Liver (tissue), 9 donors: ENCODE data around the gene TMEM63C. TPM values are rescaled to one million over a fixed set of nuclear protein-coding genes. Genes with fewer than 3 reads are reported as not detected.
"Not testable (repeated sequence)": the region's sequence is repeated elsewhere in the genome, so short reads cannot be mapped to it uniquely, and the experiment has no call there.

Experiments used
- DNase-seq: peaks from one replicate; pipeline ENCODE4 v3.0.0-alpha.2; 2017; ENCODE audit warnings: low spot score
- H3K27ac ChIP-seq, 2 donors: one replicate each; pipeline ENCODE4 v1.7.0; 2013; ENCODE audit warnings: inconsistent platforms in 2 of 2, low read length in 2 of 2, control low read depth in 1 of 2, low read depth in 1 of 2, mild to moderate bottlenecking in 1 of 2
- H3K27me3 ChIP-seq, 4 donors: one replicate each; pipeline versions ENCODE4 v1.6.1 to v1.7.0; 2013; ENCODE audit warnings: low read length in 3 of 4, inconsistent platforms in 1 of 4, mild to moderate bottlenecking in 1 of 4, moderate library complexity in 1 of 4; ENCODE audit not compliant: control insufficient read depth in 4 of 4, insufficient read depth in 4 of 4
- H3K36me3 ChIP-seq, 4 donors: one replicate each; pipeline versions ENCODE4 v1.6.1 to v1.7.0; 2013; ENCODE audit warnings: low read length in 3 of 4, mild to moderate bottlenecking in 3 of 4, low read depth in 1 of 4, moderate library complexity in 1 of 4; ENCODE audit not compliant: control insufficient read depth in 4 of 4, insufficient read depth in 3 of 4
- H3K4me1 ChIP-seq, 4 donors: one replicate each; pipeline versions ENCODE4 v1.6.1 to v1.7.0; 2013; ENCODE audit warnings: low read length in 3 of 4, mild to moderate bottlenecking in 3 of 4, moderate library complexity in 1 of 4; ENCODE audit not compliant: control insufficient read depth in 4 of 4, insufficient read depth in 4 of 4
- H3K4me3 ChIP-seq, 3 donors: one replicate each; pipeline versions ENCODE4 v1.6.1 to v1.7.0; 2013; ENCODE audit warnings: low read length in 3 of 3, control low read depth in 1 of 3, low read depth in 1 of 3, mild to moderate bottlenecking in 1 of 3
- H3K9ac ChIP-seq, 2 donors: one replicate each; pipeline ENCODE4 v1.7.0; 2013; ENCODE audit warnings: low read length in 2 of 2, mild to moderate bottlenecking in 2 of 2, moderate library complexity in 2 of 2, control low read depth in 1 of 2, low read depth in 1 of 2
- H3K9me3 ChIP-seq, 4 donors: one replicate each; pipeline versions ENCODE4 v1.6.1 to v1.7.0; 2013; ENCODE audit warnings: low read length in 3 of 4; ENCODE audit not compliant: control insufficient read depth in 4 of 4
- EGR1 ChIP-seq, 2 donors: IDR thresholded peaks; 2 replicates each; pipeline ENCODE4 v1.6.1; 2016 to 2018; ENCODE audit warnings: antibody characterized with exemption in 2 of 2, low read depth in 2 of 2
- FOXA1 ChIP-seq: IDR thresholded peaks from 2 replicates; pipeline ENCODE4 v1.6.1; 2016; ENCODE audit warnings: antibody characterized with exemption
- FOXA2 ChIP-seq: IDR thresholded peaks from 2 replicates; pipeline ENCODE4 v1.6.1; 2016; ENCODE audit warnings: antibody characterized with exemption
- GABPA ChIP-seq, 2 donors: IDR thresholded peaks in 1 of 2; conservative IDR thresholded peaks in 1 of 2; 2 replicates each; pipeline ENCODE4 v1.6.1; 2016; ENCODE audit warnings: antibody characterized with exemption in 2 of 2, mild to moderate bottlenecking in 1 of 2, moderate library complexity in 1 of 2
- HNF4A ChIP-seq, 2 donors: conservative IDR thresholded peaks; 2 replicates each; pipeline ENCODE4 v1.6.1; 2016; ENCODE audit warnings: antibody characterized with exemption in 2 of 2, mild to moderate bottlenecking in 2 of 2
- HNF4G ChIP-seq: IDR thresholded peaks from 2 replicates; pipeline ENCODE4 v1.6.1; 2016; ENCODE audit warnings: antibody characterized with exemption
- JUND ChIP-seq, 2 donors: IDR thresholded peaks; 2 replicates each; pipeline ENCODE4 v1.6.1; 2016; ENCODE audit warnings: antibody characterized with exemption in 2 of 2
- NR2F2 ChIP-seq: IDR thresholded peaks from 2 replicates; pipeline ENCODE4 v1.6.1; 2016; ENCODE audit warnings: antibody characterized with exemption
- RAD21 ChIP-seq, 2 donors: IDR thresholded peaks; 2 replicates each; pipeline ENCODE4 v1.6.1; 2016; ENCODE audit warnings: antibody characterized with exemption in 2 of 2, mild to moderate bottlenecking in 2 of 2
- RXRA ChIP-seq, 2 donors: IDR thresholded peaks; 2 replicates each; pipeline ENCODE4 v1.6.1; 2017 to 2018; ENCODE audit warnings: antibody characterized with exemption in 2 of 2, mild to moderate bottlenecking in 1 of 2
- SP1 ChIP-seq: IDR thresholded peaks from 2 replicates; pipeline ENCODE4 v1.6.1; 2018; ENCODE audit warnings: antibody characterized with exemption, mild to moderate bottlenecking
- TAF1 ChIP-seq: conservative IDR thresholded peaks from 2 replicates; pipeline ENCODE4 v1.6.1; 2016; ENCODE audit warnings: antibody characterized with exemption, mild to moderate bottlenecking
- YY1 ChIP-seq: IDR thresholded peaks from 2 replicates; pipeline ENCODE4 v1.6.1; 2016; ENCODE audit warnings: antibody characterized with exemption, mild to moderate bottlenecking
- WGBS: extraction: QIAGEN DNeasy Blood & Tissue Kit; methylation state at CpG from one replicate; pipeline ENCODE4 v1.1.7; 2013; 5-methylcytosine and 5-hydroxymethylcytosine counted together
- polyA plus RNA-seq, 2 donors: library from polyadenylated mRNA; stranded (reverse) in 1 of 2; unstranded in 1 of 2; fragments of 200-250 nt in 1 of 2; fragments of >200 nt in 1 of 2; fragmentation: Nextera tagmentation in 1 of 2; extraction: Ambion mirVana in 1 of 2; gene quantifications; one replicate each; pipeline versions ENCODE4 v1.2.1 to v1.2.3, GENCODE V29; 2013 to 2015
- total RNA-seq, 2 donors: library from RNA; depleted of rRNA; stranded (reverse); fragments of >200 nt; gene quantifications; one replicate each; pipeline ENCODE4 v1.2.3, GENCODE V29; 2014
- TF ChIP-seq, protein P1 (sequence below): IDR thresholded peaks from 2 replicates; pipeline ENCODE4 v1.6.1; 2016; ENCODE audit warnings: antibody characterized with exemption
- TF ChIP-seq, protein P2 (sequence below): IDR thresholded peaks from 2 replicates; pipeline ENCODE4 v1.6.1; 2016; ENCODE audit warnings: antibody characterized with exemption
- TF ChIP-seq, protein P3 (sequence below): fragments of 150-350 bp; IDR thresholded peaks from 2 replicates; pipeline ENCODE4 v1.5.1; 2017; ENCODE audit warnings: improper control_type of control experiment, low read depth, low read length; ENCODE audit not compliant: missing input control
- TF ChIP-seq, protein P4 (sequence below): IDR thresholded peaks from 2 replicates; pipeline ENCODE4 v1.6.1; 2016; ENCODE audit warnings: antibody characterized with exemption
- donor health status: healthy.
- donor health status: healthy.
- donor health status: healthy.
- donor health status: healthy.
- donor health status: healthy.

Gene TMEM63C
- total and polyA plus RNA-seq, 4 donors: 0.13 to 1.6 (median 0.25) TPM; not detected in 1

DNA sequence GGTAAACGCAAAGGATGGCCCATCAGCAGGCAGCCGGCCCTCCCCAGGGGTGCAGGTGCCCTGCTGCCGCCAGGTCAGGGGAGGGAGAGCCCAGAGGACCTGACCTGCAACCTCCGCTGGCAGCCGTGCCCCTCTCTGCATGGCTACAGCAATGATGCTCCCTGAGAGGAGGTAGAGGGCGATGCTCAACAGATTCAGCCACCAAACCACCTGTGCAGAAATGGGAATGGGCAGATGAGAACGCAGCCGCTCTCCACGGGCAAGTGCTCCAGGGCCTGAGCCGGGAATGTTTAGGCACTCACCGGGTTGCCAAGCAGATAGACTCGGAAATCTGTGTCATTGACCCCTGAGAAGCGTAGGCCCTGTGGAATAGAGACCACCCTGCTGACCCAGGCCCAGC lies 98.1 kb downstream of the TMEM63C start:
- peaks cover 5 to 52% (median 22%) of the 10 kb centered on the region in 4 donors for H3K36me3 ChIP-seq
- H3K27me3 ChIP-seq: no peaks in the 10 kb centered on the region
- no peaks in the 10 kb centered on the region for H3K9me3 ChIP-seq
- WGBS: 96% methylated on average over 13 of the region's 13 CpGs
- no peak overlapping the region for H3K27ac ChIP-seq
- H3K9ac ChIP-seq: no peak overlapping the region
- no peaks in the 10 kb centered on the region for H3K4me1 ChIP-seq
- DNase-seq: no peak
- TF ChIP-seq NR2F2: no peak
- TF ChIP-seq RAD21 (IDR thresholded peaks at IDR 0.05): no peak
- TF ChIP-seq YY1: no peak
- no peak for TF ChIP-seq JUND (IDR thresholded peaks at IDR 0.05)
- no peak for TF ChIP-seq EGR1 (IDR thresholded peaks at IDR 0.05; ENCODE audit: low read depth in 2 of 2)
- TF ChIP-seq SP1: no peak
- no peak for TF ChIP-seq HNF4G
- no peak for TF ChIP-seq HNF4A (conservative IDR thresholded peaks at IDR 0.05)
- TF ChIP-seq, protein P1, sequence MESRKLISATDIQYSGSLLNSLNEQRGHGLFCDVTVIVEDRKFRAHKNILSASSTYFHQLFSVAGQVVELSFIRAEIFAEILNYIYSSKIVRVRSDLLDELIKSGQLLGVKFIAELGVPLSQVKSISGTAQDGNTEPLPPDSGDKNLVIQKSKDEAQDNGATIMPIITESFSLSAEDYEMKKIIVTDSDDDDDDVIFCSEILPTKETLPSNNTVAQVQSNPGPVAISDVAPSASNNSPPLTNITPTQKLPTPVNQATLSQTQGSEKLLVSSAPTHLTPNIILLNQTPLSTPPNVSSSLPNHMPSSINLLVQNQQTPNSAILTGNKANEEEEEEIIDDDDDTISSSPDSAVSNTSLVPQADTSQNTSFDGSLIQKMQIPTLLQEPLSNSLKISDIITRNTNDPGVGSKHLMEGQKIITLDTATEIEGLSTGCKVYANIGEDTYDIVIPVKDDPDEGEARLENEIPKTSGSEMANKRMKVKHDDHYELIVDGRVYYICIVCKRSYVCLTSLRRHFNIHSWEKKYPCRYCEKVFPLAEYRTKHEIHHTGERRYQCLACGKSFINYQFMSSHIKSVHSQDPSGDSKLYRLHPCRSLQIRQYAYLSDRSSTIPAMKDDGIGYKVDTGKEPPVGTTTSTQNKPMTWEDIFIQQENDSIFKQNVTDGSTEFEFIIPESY: no peak
- no peak for TF ChIP-seq TAF1
- no peak for TF ChIP-seq FOXA1
- no peak for TF ChIP-seq FOXA2
- TF ChIP-seq, protein P2, sequence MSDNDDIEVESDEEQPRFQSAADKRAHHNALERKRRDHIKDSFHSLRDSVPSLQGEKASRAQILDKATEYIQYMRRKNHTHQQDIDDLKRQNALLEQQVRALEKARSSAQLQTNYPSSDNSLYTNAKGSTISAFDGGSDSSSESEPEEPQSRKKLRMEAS: no peak
- H3K4me3 ChIP-seq: no peak overlapping the region

DNA sequence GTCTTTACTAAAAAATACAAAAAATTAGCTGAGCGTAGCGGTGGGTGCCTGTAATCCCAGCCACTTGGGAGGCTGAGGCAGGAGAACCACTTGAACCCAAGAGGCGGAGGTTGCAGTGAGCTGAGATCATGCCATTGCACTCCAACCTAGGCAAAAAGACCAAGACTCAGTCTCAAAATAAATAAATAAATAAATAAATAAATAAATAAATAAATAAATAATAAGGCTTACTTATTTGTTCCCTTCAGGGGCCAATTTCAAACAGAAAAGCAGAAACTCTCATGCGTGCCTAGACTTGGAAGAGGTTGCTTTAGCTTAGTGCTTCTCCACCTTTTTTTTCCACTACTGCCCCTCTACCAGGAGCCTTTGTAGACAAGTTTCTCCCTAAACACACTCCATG lies 99.3 kb downstream of the TMEM63C start:
- H3K36me3 ChIP-seq: peaks cover 7 to 64% (median 30%) of the 10 kb centered on the region in 4 donors
- H3K9me3 ChIP-seq, H3K27me3 ChIP-seq, H3K27ac ChIP-seq, DNase-seq, H3K4me1 ChIP-seq, H3K4me3 ChIP-seq, H3K9ac ChIP-seq: not testable (repeated sequence)
- 98% methylated on average over 4 of the region's 4 CpGs for WGBS

DNA sequence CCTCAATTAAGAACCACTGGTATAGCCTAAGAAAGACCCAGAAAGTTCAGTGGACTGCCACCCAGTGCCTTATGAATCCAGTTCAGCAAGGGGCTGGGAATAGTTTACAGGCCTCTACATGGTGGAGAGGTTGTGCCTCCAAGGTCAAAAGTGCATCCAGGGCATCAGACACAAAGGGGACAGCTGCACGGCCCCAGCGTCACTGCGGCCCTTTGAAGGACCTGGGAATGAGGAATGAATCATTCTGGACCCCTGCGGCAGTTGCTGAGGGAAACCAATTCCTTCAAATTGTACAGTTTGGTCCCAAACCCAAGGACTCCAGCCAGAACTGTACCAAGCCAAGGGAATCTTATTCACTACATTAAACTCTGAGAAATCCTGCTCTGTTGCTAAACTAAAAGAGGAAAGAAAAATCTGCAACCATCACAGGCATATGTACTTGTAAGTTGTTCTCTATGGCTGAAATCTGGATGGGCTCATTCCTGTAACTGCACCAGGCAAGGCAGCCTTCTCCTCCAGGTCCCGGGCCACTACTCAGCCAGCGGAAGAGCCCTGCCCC lies 100.3 kb downstream of the TMEM63C start:
- no peak overlapping the region for H3K9ac ChIP-seq
- H3K27ac ChIP-seq: no peak overlapping the region
- WGBS: 96% methylated on average over 6 of the region's 6 CpGs
- no peaks in the 10 kb centered on the region for H3K9me3 ChIP-seq
- no peaks in the 10 kb centered on the region for H3K27me3 ChIP-seq
- TF ChIP-seq GABPA (IDR thresholded peaks at IDR 0.05 in 1 of 2, conservative IDR thresholded peaks at IDR 0.05 in 1 of 2) (no peak), YY1 (no peak), HNF4A (conservative IDR thresholded peaks at IDR 0.05) (no peak), RXRA (IDR thresholded peaks at IDR 0.05) (no peak), HNF4G (no peak), SP1 (no peak), FOXA1 (no peak), JUND (IDR thresholded peaks at IDR 0.05) (no peak), TAF1 (no peak)
- TF ChIP-seq, protein P3, sequence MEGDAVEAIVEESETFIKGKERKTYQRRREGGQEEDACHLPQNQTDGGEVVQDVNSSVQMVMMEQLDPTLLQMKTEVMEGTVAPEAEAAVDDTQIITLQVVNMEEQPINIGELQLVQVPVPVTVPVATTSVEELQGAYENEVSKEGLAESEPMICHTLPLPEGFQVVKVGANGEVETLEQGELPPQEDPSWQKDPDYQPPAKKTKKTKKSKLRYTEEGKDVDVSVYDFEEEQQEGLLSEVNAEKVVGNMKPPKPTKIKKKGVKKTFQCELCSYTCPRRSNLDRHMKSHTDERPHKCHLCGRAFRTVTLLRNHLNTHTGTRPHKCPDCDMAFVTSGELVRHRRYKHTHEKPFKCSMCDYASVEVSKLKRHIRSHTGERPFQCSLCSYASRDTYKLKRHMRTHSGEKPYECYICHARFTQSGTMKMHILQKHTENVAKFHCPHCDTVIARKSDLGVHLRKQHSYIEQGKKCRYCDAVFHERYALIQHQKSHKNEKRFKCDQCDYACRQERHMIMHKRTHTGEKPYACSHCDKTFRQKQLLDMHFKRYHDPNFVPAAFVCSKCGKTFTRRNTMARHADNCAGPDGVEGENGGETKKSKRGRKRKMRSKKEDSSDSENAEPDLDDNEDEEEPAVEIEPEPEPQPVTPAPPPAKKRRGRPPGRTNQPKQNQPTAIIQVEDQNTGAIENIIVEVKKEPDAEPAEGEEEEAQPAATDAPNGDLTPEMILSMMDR: no peak
- TF ChIP-seq, protein P4, sequence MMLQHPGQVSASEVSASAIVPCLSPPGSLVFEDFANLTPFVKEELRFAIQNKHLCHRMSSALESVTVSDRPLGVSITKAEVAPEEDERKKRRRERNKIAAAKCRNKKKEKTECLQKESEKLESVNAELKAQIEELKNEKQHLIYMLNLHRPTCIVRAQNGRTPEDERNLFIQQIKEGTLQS: no peak
- TF ChIP-seq, protein P1: no peak
- TF ChIP-seq, protein P2: no peak
- H3K4me3 ChIP-seq: no peak overlapping the region
- DNase-seq: no peak
- H3K4me1 ChIP-seq: no peaks in the 10 kb centered on the region
- H3K36me3 ChIP-seq: peaks cover 6 to 70% (median 34%) of the 10 kb centered on the region in 4 donors
